Measurements from ENCODE around the gene CHL1. TPM values are rescaled to one million over a fixed set of nuclear protein-coding genes. Genes with fewer than 3 reads are reported as not detected.

CHL1 gene
- total RNA-seq, 1 experiment from 2014 or later = not detected

- POLR2A ChIA-PET = no interaction called here
- intact Hi-C loops (cut with micrococcal nuclease; ENCODE audit: unreplicated experiment) = no loop called here
- H3K4me1 Mint-ChIP-seq (ENCODE audit: low read depth, unreplicated experiment) = no peaks in the 10 kb centered on the region
- H3K36me3 Mint-ChIP-seq (ENCODE audit: insufficient read depth, unreplicated experiment) = no peaks in the 10 kb centered on the region
- no peak for DNase-seq
- Histone ChIP-seq H3K36me3 (ENCODE audit: control insufficient read depth, insufficient read depth, low read length) (no peaks in the 10 kb centered on the region), H3K9me3 (no peaks in the 10 kb centered on the region), H3K4me3 (ENCODE audit: low read depth, low read length) (no peak overlapping the region), H3K4me1 (no peaks in the 10 kb centered on the region), H3K27me3 (replicated peaks; ENCODE audit: control insufficient read depth, insufficient read depth, low read length) (no peaks in the 10 kb centered on the region)
- CTCF ChIA-PET = no interaction called here
- no TSS peak for BruUV-seq (replicated peaks)
- H3K4me3 Mint-ChIP-seq (ENCODE audit: unreplicated experiment) = no peak overlapping the region
- H3K27me3 Mint-ChIP-seq (ENCODE audit: insufficient read depth, unreplicated experiment) = peaks cover 5% of the 10 kb centered on the region
- H3K9me3 Mint-ChIP-seq (ENCODE audit: unreplicated experiment) = no peaks in the 10 kb centered on the region
- no peak for TF ChIP-seq CTCF (IDR thresholded peaks at IDR 0.05; ENCODE audit: insufficient read depth in 1 of 2, low read depth in 1 of 2, low read length in 1 of 2, severe bottlenecking in 1 of 2, unreplicated experiment in 1 of 2)
- H3K27ac Mint-ChIP-seq (ENCODE audit: unreplicated experiment) = no peak overlapping the region
These were observed 15.9 kb downstream of the CHL1 start for GRCh38 chr3:212432-212831.

GRCh38 chr3:217099-217813, 20.7 kb downstream of the CHL1 start:
- TF ChIP-seq CTCF (IDR thresholded peaks at IDR 0.05; ENCODE audit: insufficient read depth in 1 of 2, low read depth in 1 of 2, low read length in 1 of 2, severe bottlenecking in 1 of 2, unreplicated experiment in 1 of 2) = no peak
- Histone ChIP-seq H3K4me1 (no peaks in the 10 kb centered on the region), H3K9me3 (no peaks in the 10 kb centered on the region), H3K27me3 (replicated peaks; ENCODE audit: control insufficient read depth, insufficient read depth, low read length) (no peaks in the 10 kb centered on the region), H3K36me3 (ENCODE audit: control insufficient read depth, insufficient read depth, low read length) (no peaks in the 10 kb centered on the region), H3K4me3 (ENCODE audit: low read depth, low read length) (no peak overlapping the region)
- Mint-ChIP-seq H3K27ac (ENCODE audit: unreplicated experiment) (no peak overlapping the region), H3K27me3 (ENCODE audit: insufficient read depth, unreplicated experiment) (peaks cover 4% of the 10 kb centered on the region), H3K4me3 (ENCODE audit: unreplicated experiment) (no peak overlapping the region), H3K4me1 (ENCODE audit: low read depth, unreplicated experiment) (no peaks in the 10 kb centered on the region), H3K9me3 (ENCODE audit: unreplicated experiment) (no peaks in the 10 kb centered on the region), H3K36me3 (ENCODE audit: insufficient read depth, unreplicated experiment) (no peaks in the 10 kb centered on the region)
- CTCF ChIA-PET = no interaction called here
- POLR2A ChIA-PET = no interaction called here
- BruUV-seq (replicated peaks) = no TSS peak
- DNase-seq = no peak
- intact Hi-C loops (cut with micrococcal nuclease; ENCODE audit: unreplicated experiment) = no loop called here

- H3K4me1 Mint-ChIP-seq (ENCODE audit: low read depth, unreplicated experiment) = no peaks in the 10 kb centered on the region
These were observed 21.4 kb downstream of the CHL1 start for GRCh38 chr3:217948-218347.

More at GRCh38 chr3:217948-218347, 21.4 kb downstream of the CHL1 start:
- Mint-ChIP-seq H3K4me3 (ENCODE audit: unreplicated experiment) (no peak overlapping the region), H3K27ac (ENCODE audit: unreplicated experiment) (no peak overlapping the region), H3K36me3 (ENCODE audit: insufficient read depth, unreplicated experiment) (no peaks in the 10 kb centered on the region), H3K9me3 (ENCODE audit: unreplicated experiment) (no peaks in the 10 kb centered on the region), H3K27me3 (ENCODE audit: insufficient read depth, unreplicated experiment) (no peaks in the 10 kb centered on the region)
- Histone ChIP-seq H3K36me3 (ENCODE audit: control insufficient read depth, insufficient read depth, low read length) (no peaks in the 10 kb centered on the region), H3K27me3 (replicated peaks; ENCODE audit: control insufficient read depth, insufficient read depth, low read length) (no peaks in the 10 kb centered on the region), H3K4me1 (no peaks in the 10 kb centered on the region), H3K9me3 (no peaks in the 10 kb centered on the region), H3K4me3 (ENCODE audit: low read depth, low read length) (no peak overlapping the region)
- TF ChIP-seq CTCF (IDR thresholded peaks at IDR 0.05; ENCODE audit: insufficient read depth in 1 of 2, low read depth in 1 of 2, low read length in 1 of 2, severe bottlenecking in 1 of 2, unreplicated experiment in 1 of 2) = no peak
- DNase-seq = no peak
- intact Hi-C loops (cut with micrococcal nuclease; ENCODE audit: unreplicated experiment) = no loop called here
- ChIA-PET CTCF (no interaction called here), POLR2A (no interaction called here)
- no TSS peak for BruUV-seq (replicated peaks)
